ENCODE results near the gene TGFB3.
"Not testable (repeated sequence)": the region's sequence is repeated elsewhere in the genome, so short reads cannot be mapped to it uniquely, and the experiment has no call there.

TGFB3 gene

DNA sequence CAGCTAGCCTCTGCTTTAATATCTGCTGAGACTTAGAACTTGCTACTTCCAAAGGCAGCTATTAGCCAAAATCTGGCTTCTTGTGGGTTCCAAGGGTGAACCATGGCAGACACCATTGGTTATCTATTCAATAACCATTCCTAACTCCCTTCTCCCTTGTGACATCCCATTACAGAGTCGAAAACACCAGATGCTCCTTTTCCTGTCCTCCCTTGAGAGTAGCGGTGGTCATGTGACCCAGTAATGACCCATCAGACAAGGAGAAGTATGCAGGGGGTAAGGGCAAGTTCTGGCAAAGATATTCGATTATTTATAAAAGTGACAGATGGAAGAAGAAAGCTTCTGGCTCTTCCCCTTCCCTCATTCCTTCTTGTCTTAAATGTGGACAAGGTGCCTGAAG, 20.1 kb downstream of the TGFB3 start:
- no peak for DNase-seq (ENCODE audit: low read depth in 1 of 2, low spot score in 1 of 2)

DNA sequence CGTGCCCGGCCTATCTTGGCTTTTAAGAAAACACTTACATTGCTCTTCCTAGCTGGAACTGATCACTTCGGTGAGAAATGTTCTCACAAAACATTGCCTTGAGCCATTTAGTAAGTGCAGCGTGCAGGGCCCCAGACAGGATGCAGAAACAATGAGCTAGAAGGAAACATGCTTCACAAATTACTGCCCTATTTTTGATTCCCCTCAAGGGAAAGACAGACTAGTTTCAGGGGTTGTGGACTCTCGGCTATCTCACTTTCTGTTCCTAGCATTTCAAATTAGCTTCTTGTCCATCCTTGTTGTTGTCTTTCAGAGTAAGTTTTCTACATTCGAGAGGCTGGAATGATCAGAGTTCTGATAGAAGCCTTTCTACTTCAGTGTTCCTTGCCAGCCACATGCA, 21.6 kb downstream of the TGFB3 start:
- DNase-seq (ENCODE audit: low read depth in 1 of 2, low spot score in 1 of 2), result no peak

DNA sequence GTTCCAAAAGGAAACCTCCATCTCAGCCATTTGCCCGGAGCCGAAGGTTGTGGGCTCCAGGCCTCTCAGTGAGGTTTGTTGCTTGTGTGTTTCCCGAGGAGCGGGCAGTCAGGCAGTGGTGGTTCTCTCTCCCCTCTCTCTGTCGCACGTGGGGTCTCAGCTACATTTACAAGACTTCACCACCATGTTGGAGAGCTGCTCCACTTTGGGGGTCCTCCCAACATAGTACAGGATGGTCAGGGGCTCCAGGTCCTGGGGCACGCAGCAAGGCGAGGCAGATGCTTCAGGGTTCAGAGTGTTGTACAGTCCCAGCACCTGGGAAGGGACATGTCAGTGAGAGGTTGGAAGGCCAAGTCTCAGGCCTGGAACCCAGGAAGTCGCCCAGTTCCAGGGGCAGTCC, 22.8 kb downstream of the TGFB3 start:
- no peak for DNase-seq (ENCODE audit: low read depth in 1 of 2, low spot score in 1 of 2)

DNA sequence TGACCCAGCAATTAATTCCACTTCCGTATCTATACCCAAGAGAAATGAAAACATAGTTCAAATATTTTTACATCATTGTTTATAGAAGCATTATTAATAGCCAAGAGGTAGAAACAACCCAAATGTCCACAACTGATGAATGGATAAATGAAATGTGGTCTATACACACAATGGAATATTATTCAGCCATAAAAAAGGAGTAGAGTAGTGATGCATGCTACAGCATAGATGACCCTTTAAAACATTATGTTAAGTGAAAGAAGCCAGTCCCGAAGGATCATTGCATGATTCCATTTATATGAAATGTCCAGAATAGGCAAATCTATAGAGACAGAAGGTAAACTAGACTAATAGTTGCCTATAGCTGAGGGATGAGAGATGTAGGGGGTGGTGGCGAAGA, 29.3 kb downstream of the TGFB3 start:
- DNase-seq (ENCODE audit: low read depth in 1 of 2, low spot score in 1 of 2), result no peak

DNA sequence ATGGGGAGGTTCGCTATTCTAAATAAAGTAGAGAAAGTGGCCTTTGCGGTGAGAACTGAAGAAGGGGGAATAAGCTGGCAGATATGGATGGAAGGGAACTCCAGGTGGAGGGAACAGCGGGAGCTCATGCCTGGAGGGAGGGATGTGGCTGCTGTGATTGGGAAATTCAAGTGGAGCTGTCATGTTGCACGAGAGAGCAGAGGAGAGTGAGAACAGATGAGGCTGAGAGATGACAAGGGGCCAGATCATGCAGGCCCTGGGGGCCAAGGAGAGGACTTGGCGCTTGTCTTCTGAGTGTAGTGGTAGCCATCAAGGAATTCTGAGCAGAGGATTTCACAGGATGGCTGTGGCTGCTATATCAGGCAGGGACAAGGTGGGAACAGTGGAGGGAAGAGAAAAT, 35.0 kb downstream of the TGFB3 start:
- DNase-seq (ENCODE audit: low read depth in 1 of 2, low spot score in 1 of 2), result no peak

DNA sequence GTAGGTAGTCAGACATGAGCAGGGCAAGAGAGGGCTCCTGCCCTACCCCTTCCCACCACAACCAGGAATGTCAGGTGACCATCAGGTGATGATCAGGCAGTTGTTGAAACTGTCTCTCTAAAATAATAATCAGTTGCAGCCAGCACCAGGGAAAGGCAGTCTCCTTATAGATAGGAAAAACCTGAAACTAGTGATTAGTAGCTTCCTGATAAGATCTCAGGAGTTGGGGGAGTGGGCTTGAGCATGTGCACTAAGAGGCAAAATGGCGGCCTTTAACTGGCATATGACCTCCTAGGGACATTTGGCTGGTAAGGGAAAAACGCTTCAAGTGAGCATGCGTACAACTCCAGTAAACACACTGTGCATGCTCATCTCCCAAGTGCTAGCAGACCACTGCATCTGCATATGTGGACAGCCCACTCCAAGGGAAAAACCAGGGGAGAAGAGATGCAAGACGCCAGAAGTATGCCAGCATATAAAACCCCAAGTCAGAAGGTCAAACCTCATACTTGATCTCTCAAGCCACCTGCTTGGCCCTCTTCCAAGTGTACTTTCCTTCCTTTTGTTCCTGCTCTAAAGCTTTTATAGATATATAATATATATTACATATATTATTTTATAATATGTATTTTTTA, 37.1 kb downstream of the TGFB3 start:
- no peak for DNase-seq (ENCODE audit: low read depth in 1 of 2, low spot score in 1 of 2)

DNA sequence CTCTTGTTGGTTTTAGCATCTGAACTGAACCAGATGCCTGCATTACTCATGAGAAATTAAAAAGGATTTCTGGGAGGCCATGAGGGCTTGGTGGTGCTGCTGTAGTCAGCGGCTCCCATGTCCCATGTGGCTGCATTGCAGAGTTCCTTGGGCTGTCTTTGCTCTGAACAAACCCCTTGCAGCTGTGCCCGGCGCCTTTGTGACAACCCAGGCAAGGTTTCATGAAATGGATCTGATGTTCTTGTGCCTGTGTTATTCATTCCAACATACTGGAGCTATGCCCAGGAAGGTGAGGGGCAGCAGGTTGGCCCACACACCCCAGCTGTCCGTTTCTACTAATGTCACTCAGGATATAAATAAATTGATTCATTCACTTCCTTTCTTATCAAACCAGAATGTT, 40.8 kb downstream of the TGFB3 start:
- DNase-seq (ENCODE audit: low read depth in 1 of 2, low spot score in 1 of 2), result no peak

DNA sequence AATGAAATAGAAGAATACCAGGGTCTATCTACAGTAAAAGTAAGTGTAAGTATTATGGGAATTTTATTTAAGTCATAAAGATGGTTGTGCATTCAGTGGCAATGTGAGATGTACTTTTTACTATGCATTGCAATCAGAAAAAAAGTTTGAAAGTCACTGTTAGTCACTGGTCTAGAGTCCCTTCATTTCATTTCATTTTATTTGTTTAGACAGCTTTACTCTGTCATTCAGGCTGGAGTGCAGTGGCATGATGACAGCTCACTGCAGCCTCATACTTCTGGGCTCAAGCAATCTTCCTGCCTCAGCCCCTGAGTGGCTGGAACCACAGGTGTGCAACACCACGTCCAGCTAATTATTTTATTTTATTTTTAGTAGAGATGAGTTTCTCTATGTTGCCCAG, 42.6 kb downstream of the TGFB3 start:
- DNase-seq (ENCODE audit: low read depth in 1 of 2, low spot score in 1 of 2), result no peak

DNA sequence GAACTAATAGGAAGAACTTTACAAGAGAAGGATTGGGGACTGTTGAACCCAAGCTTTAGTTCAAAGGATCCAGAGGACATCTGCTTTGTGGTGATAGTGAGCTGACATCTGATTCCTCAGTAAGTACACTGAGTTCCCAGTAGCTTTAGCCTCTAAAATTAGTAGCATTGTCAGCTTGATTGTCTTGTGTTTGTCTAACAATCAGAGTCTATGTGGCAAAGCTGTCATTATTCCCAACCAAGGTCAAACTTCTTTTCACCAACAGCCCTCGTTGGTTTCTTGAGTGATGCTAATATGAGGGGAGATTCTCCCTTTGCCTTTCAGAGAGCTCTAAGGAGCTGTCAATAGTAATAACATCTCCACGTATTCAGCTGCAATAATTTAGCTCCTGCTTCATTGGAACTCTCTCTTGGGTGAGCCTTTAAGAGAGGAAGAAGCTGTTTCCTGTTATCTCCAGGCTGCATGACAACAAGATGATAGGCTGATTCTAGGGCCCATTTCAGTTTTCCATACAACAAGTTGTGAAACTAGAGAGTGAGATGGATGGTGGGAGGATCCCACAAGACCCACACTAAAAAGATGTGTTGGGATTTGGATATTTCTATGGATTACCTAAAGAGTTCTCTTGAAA, 46.7 kb downstream of the TGFB3 start:
- no peak for DNase-seq (ENCODE audit: low read depth in 1 of 2, low spot score in 1 of 2)

DNA sequence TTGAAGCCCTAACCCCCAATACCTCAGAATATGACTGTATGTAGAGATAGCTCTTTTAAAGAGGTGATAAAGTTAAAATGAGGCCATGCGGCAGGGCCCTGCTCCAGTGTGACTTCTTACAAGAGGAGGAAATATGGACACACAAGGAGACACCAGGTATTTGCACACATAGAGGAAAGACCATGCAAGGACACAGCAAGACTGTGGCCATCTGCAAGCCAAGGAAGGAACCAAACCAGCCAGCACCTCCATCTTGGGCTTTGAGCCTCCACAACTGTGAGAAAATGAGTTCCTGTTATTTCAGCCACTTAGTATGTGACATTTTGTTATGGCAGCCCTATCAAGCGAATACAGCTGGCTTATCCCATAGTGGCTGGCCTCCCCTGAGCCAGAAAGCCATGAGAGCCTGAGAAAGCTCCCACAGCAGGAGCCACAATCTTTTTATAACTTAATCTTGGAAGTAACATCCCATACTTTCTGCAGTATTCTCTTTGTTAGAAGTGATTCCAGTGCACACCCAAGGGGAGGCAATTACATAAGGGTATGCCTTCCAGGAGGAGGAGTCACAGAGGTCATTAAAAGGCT, 48.0 kb downstream of the TGFB3 start:
- no peak for DNase-seq (ENCODE audit: low read depth in 1 of 2, low spot score in 1 of 2)

DNA sequence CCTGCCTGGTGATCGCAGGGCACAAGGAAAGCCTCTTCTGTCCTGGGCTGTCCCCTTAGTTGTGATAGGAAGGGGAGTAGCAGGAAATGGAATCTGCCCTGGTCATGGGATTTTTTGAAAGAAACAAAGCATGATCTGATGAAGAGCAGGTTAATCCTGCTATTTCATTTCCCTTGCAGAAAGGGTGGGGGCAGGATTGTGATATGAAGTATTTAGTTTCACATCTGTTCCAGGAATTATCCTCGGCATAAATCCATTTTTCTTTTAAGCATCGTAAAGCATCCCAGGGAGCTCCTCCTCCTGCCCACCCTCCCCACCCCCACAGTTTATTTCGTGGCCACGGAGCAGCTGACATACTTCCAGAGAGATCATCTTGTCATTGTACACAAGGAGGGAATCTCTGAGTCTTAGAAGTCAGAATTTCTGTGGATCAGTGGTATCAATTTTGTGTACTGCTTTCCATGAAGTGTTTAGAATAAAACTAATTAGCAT, 53.1 kb downstream of the TGFB3 start:
- DNase-seq (ENCODE audit: low read depth in 1 of 2, low spot score in 1 of 2), result no peak

DNA sequence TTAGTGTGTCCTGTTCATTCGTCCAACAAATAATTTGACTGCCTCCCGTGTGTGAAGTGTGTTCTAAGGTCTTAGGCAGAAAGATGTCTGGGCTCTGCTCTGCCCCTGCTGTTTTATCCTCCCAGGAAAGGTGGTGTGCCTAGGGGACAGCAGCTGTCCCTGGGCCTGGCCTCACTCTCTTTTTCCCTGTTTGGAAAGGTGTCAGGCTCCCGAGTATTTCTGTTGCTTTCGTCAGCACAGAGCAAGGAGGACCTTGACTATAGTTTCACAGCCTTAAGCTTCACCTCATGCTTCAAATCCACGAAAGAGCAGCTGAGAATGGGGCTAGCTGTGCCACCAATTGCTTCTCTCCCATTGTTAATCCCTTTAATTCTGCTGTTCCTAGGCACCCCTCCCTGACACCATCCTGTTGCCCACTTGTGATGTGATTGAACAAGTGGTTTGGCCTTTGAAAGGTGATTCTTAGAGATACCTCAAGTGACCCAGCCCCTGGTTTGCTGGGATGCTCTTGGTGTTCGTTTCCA, 54.2 kb downstream of the TGFB3 start:
- DNase-seq (ENCODE audit: low read depth in 1 of 2, low spot score in 1 of 2), result no peak

DNA sequence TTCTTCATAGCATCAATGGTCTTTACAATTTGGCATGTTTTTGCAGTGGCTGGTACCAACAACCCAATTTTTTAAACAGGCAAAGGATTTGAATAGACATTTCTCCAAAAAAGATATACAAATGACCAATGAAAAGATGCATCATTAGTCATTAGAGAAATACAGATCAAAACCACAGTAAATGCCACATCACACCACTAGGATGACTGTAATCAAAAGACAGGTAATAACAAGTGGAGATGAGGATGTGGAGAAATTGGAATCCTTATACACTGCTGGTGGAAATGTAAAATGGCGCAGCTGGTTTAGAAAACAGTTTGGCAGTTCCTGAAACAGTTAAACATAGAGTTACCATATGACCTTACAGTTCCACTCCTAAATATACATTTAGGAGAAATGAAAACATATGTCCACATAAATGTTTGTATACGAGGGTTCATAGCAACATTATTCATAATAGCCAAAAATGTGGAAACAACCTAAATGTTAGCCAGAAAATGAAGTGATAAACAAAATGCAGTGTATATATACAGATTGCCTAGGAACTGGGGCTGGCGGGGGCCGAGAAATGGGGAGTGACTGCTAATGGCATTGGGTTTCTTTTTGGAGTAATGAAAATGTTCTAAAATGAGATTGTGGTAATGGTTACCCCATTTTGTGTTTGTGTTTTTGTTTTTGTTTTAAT, 55.2 kb downstream of the TGFB3 start:
- DNase-seq (ENCODE audit: low read depth in 1 of 2, low spot score in 1 of 2), result no peak

DNA sequence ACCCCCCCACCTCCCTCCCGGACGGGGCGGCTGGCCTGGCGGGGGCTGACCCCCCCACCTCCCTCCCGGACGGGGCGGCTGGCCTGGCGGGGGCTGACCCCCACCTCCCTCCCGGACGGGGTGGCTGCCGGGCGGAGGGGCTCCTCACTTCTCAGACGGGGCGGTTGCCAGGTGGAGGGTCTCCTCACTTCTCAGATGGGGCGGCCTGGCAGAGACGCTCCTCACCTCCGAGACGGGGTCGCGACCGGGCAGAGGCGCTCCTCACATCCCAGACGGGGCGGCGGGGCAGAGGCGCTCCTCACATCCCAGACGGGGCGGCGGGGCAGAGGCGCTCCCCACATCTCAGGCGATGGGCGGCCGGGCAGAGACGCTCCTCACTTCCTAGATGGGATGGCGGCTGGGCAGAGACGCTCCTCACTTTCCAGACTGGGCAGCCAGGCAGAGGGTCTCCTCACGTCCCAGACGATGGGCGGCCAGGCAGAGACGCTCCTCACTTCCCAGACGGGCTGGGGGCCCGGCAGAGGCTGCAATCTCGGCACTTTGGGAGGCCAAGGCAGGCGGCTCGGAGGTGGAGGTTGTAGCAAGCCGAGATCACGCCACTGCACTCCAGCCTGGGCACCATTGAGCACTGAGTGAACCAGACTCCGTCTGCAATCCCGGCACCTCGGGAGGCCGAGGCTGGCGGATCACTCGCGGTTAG, 56.5 kb downstream of the TGFB3 start:
- not testable (repeated sequence) for DNase-seq (ENCODE audit: low read depth in 1 of 2, low spot score in 1 of 2)

DNA sequence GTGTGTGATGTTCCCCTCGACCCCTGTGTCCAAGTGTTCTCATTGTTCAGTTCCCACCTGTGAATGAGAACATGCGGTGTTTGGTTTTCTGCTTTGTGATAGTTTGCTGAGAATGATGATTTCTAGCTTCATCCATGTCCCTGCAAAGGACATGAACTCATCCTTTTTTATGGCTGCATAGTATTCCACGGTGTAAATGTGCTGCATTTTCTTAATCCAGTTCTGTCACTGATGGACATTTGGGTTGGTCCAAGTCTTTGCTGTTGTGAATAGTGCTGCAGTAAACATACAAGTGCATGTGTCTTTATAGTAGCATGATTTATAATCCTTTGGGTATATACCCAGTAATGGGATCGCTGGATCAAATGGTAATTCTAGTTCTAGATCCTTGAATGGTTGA, 61.4 kb downstream of the TGFB3 start:
- not testable (repeated sequence) for DNase-seq (ENCODE audit: low read depth in 1 of 2, low spot score in 1 of 2)

DNA sequence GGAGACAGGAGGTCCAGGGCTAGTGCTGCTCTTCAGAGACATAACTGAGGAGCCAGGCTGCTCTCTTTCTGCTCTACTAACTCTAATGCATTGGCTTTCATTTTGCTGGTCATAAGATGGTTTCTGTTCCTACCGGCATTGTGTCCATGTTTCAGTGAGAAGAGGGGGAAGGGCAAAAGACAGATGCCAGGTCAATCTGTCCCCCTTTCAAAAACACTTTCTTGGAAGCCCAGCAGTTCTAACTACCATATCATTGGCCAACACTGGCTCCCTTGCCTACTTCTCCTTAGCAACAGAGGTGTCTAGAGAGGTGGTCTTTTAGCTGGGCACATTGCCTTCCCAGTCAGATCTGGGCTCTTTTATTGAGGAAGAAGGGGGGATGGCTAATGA, 63.9 kb downstream of the TGFB3 start:
- DNase-seq (ENCODE audit: low read depth in 1 of 2, low spot score in 1 of 2), result no peak

DNA sequence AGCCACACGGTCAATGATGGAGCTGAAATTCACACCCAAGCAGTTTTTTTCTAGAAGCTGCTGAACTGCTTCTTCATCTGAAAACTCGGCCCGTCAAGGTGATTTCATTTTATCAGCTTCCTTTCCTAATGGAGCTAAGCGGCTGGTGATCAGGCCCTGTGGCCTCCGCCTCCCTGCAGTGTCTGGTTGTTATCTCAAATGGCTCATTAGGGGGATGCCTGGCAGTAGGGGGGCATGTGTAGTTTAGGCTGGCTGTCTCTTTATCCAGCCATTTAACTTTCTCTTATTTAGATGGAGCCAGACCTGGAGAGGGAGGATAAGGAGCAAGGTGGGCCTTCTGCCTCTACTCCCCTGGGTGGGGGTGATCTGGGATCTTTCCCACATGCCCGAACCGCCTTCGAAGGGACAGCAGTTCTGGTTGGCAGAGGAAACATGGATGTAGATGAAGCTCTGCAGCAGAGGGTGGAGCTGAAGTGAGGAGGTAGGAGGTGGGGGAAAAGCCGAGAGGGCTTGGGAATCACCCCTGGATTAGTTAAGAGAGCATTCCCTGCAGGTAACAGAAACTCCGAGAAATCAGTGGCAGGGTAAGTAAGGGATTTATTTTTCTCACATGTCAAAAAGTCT, 64.4 kb downstream of the TGFB3 start:
- no peak for DNase-seq (ENCODE audit: low read depth in 1 of 2, low spot score in 1 of 2)

DNA sequence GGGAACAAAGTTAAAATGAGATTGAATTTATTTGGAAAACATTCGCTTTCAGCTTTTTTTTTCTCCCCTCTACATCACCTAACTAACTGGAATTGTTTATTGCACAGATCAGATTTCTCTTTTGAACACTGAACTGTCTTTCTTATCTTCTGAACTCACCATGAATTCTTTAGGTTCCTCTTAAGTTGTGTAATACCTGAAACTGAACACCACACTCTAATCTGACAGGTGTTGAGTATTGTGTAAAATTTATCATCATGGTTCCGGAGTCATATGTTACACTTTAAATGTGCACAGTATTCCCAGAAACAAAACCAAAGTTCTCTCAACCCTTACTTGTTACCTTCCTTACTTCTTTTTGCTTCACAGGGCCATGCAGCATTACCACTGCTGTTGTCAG, 66.8 kb downstream of the TGFB3 start:
- DNase-seq (ENCODE audit: low read depth in 1 of 2, low spot score in 1 of 2), result no peak

DNA sequence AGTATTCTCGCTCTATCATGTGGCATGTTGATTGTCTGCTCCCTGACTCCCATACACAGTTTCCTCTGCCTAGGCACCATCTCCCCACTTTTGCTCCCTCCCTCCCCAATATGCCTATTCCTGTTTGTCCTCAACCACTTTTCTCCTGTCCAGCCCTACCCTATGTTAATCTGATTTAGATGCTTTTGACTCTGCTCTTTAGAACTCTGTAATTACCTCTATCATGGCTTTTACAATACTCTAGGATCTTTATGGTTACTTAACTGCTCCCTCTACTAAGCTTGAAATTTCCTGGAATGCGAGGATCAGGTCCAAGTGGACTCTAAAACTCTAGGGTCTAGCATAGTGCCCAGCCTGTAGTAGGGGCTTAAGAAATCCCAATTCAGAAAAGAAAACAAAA, 68.6 kb downstream of the TGFB3 start:
- no peak for DNase-seq (ENCODE audit: low read depth in 1 of 2, low spot score in 1 of 2)

DNA sequence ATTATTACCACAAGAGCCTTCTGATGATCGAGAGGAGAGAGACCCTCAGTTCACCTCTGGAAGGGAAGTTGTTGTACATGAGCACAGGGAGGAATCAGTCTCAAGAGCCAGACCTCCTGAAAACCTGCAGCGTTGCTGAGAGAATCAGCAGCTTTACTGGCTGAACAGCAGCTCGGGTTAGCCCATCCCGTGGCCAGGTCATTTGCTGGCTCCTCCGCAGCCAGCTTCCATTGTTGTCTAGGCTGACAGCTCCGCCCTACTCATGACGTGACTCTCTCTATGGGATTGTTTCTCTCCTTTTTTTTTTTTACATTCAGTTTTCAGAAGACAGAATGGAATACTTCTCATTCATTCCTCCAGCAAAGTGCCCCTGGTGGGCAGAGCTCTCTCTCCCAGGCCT, 69.9 kb downstream of the TGFB3 start:
- DNase-seq (ENCODE audit: low read depth in 1 of 2, low spot score in 1 of 2), result no peak

DNA sequence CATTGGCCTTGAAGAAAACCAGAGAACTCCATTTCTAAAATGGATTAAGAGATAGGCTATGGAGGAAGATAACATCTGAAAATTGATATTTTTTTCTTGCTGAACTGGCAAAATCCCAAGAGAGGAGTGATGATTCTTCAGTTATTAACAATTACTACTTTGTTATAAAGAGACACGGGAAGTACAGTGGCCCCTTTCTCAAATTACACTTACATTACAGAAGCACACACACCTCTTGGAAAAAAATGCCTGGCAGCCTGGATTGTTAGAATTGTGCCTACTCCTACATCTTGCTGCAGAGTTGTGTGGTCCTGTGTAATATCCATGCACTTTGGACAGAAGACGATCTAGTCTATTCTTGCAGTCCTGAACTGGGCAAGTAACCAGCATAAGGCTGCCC, 71.7 kb downstream of the TGFB3 start:
- DNase-seq (ENCODE audit: low read depth in 1 of 2, low spot score in 1 of 2), result no peak
